IPS-18c (cell line): Measurements from ENCODE around the gene MEGF8.

ENCODE experiments used
- H3K4me3 ChIP-seq: 2 replicates; pipeline ENCODE4 v1.7.0; 2013; ENCODE audit warnings: low read depth, mild to moderate bottlenecking, low read length, moderate library complexity; ENCODE audit not compliant: insufficient read depth
- H3K9me3 ChIP-seq: one replicate; pipeline ENCODE4 v1.6.1; 2013; ENCODE audit warnings: mild to moderate bottlenecking, low read length, moderate library complexity; ENCODE audit not compliant: control insufficient read depth, insufficient read depth

The MEGF8 gene

GRCh38 chr19:42325308-42325895 is at the start of gene MEGF8:
MEGF8 (plus strand) TSS chr19:42325635; CDS start chr19:42326244, 609 bp downstream.
- Histone ChIP-seq H3K4me3 (peak within 1 kb of the TSS; percentile 94), H3K9me3 (no peaks in the 10 kb centered on the region)

GRCh38 chr19:42276284-42276683 is 49.2 kb upstream of the MEGF8 start:
- Histone ChIP-seq H3K4me3 (no peak overlapping the region), H3K9me3 (no peaks in the 10 kb centered on the region)

GRCh38 chr19:42276821-42277220 is 48.6 kb upstream of the MEGF8 start:
- Histone ChIP-seq H3K9me3 (no peaks in the 10 kb centered on the region), H3K4me3 (no peak overlapping the region)

GRCh38 chr19:42277821-42278451 is 47.5 kb upstream of the MEGF8 start:
- Histone ChIP-seq H3K9me3 (no peaks in the 10 kb centered on the region), H3K4me3 (no peak overlapping the region)

- Histone ChIP-seq H3K9me3 (no peaks in the 10 kb centered on the region), H3K4me3 (no peak overlapping the region)
Measured at GRCh38 chr19:42278452-42279154, 46.8 kb upstream of the MEGF8 start.

- H3K9me3 ChIP-seq = no peaks in the 10 kb centered on the region
- peak overlapping the region; percentile 87 for H3K4me3 ChIP-seq
Measured at GRCh38 chr19:42279155-42279901, 46.1 kb upstream of the MEGF8 start.

- Histone ChIP-seq H3K9me3 (peaks cover 2% of the 10 kb centered on the region), H3K4me3 (peak overlapping the region; percentile 87)
Measured at GRCh38 chr19:42279902-42280814, 45.3 kb upstream of the MEGF8 start.

- Histone ChIP-seq H3K4me3 (peak overlapping the region; percentile 87), H3K9me3 (peaks cover 2% of the 10 kb centered on the region)
Measured at GRCh38 chr19:42280815-42281145, 44.7 kb upstream of the MEGF8 start.

- Histone ChIP-seq H3K4me3 (peak overlapping the region; percentile 87), H3K9me3 (peaks cover 2% of the 10 kb centered on the region)
Measured at GRCh38 chr19:42281146-42281826, 44.1 kb upstream of the MEGF8 start.

- peak overlapping the region; percentile 87 for H3K4me3 ChIP-seq
- peaks cover 2% of the 10 kb centered on the region for H3K9me3 ChIP-seq
Measured at GRCh38 chr19:42281827-42282762, 43.3 kb upstream of the MEGF8 start.

GRCh38 chr19:42282819-42283187 is 42.6 kb upstream of the MEGF8 start:
- H3K9me3 ChIP-seq = peaks cover 2% of the 10 kb centered on the region
- H3K4me3 ChIP-seq = peak overlapping the region; percentile 51; the same call in 1 of the 2 replicates

- H3K9me3 ChIP-seq = peaks cover 2% of the 10 kb centered on the region
- peak overlapping the region; percentile 51 for H3K4me3 ChIP-seq
Measured at GRCh38 chr19:42283188-42284065, 42.0 kb upstream of the MEGF8 start.

- H3K9me3 ChIP-seq = peaks cover 2% of the 10 kb centered on the region
- peak overlapping the region; percentile 46 for H3K4me3 ChIP-seq
Measured at GRCh38 chr19:42284066-42284501, 41.4 kb upstream of the MEGF8 start.

GRCh38 chr19:42284591-42285341 is 40.7 kb upstream of the MEGF8 start:
- Histone ChIP-seq H3K9me3 (peaks cover 2% of the 10 kb centered on the region), H3K4me3 (peak overlapping the region; percentile 66)
